Measurements from ENCODE around the gene FOXL3. TPM values are rescaled to one million over a fixed set of nuclear protein-coding genes. Genes with fewer than 3 reads are reported as not detected.
"Not testable (repeated sequence)": the region's sequence is repeated elsewhere in the genome, so short reads cannot be mapped to it uniquely, and the experiment has no call there.

FOXL3 gene
- total and polyA plus RNA-seq, 4 donors, result not detected

- H3K9me3 ChIP-seq (ENCODE audit: control insufficient read depth in 4 of 4, insufficient read depth in 3 of 4, low read length in 3 of 4), result peaks cover 0 to 2% (median 0%) of the 10 kb centered on the region in 4 donors
- H3K9ac ChIP-seq (ENCODE audit: insufficient read depth in 1 of 2, low read length in 2 of 2), result no peak overlapping the region
- no peak overlapping the region for H3K4me3 ChIP-seq
- WGBS, 2 donors, result 92 to 94% methylated on average over 11 of the region's 11 CpGs
- DNase-seq (no peak), ATAC-seq (ENCODE audit: insufficient read depth, low FRiP score) (no peak)
- no peak overlapping the region for H3K27ac ChIP-seq (ENCODE audit: low read depth in 1 of 2, low read length in 1 of 2)
- no peaks in the 10 kb centered on the region for H3K36me3 ChIP-seq (ENCODE audit: control insufficient read depth in 4 of 4, insufficient read depth in 4 of 4, low read length in 4 of 4)
- H3K27me3 ChIP-seq (ENCODE audit: control insufficient read depth in 3 of 3, insufficient read depth in 3 of 3, low read length in 2 of 3), result no peaks in the 10 kb centered on the region
- TF ChIP-seq, protein P1, sequence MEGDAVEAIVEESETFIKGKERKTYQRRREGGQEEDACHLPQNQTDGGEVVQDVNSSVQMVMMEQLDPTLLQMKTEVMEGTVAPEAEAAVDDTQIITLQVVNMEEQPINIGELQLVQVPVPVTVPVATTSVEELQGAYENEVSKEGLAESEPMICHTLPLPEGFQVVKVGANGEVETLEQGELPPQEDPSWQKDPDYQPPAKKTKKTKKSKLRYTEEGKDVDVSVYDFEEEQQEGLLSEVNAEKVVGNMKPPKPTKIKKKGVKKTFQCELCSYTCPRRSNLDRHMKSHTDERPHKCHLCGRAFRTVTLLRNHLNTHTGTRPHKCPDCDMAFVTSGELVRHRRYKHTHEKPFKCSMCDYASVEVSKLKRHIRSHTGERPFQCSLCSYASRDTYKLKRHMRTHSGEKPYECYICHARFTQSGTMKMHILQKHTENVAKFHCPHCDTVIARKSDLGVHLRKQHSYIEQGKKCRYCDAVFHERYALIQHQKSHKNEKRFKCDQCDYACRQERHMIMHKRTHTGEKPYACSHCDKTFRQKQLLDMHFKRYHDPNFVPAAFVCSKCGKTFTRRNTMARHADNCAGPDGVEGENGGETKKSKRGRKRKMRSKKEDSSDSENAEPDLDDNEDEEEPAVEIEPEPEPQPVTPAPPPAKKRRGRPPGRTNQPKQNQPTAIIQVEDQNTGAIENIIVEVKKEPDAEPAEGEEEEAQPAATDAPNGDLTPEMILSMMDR (IDR thresholded peaks at IDR 0.05; ENCODE audit: control extremely low read depth, extremely low read depth), result no peak
- peaks cover 0 to 19% (median 8%) of the 10 kb centered on the region in 5 donors for H3K4me1 ChIP-seq (ENCODE audit: control insufficient read depth in 5 of 5, insufficient read depth in 5 of 5, low read length in 5 of 5)
Observed at GRCh38 chr7:335358-336148, 45.6 kb downstream of the FOXL3 start.

- H3K27me3 ChIP-seq (ENCODE audit: control insufficient read depth in 3 of 3, insufficient read depth in 3 of 3, low read length in 2 of 3); H3K9me3 ChIP-seq (ENCODE audit: control insufficient read depth in 4 of 4, insufficient read depth in 3 of 4, low read length in 3 of 4); H3K9ac ChIP-seq (ENCODE audit: insufficient read depth in 1 of 2, low read length in 2 of 2); ATAC-seq (ENCODE audit: insufficient read depth, low FRiP score); DNase-seq; H3K27ac ChIP-seq (ENCODE audit: low read depth in 1 of 2, low read length in 1 of 2); H3K4me3 ChIP-seq; H3K36me3 ChIP-seq (ENCODE audit: control insufficient read depth in 4 of 4, insufficient read depth in 4 of 4, low read length in 4 of 4): not testable (repeated sequence)
- peaks cover 0 to 19% (median 8%) of the 10 kb centered on the region in 5 donors for H3K4me1 ChIP-seq (ENCODE audit: control insufficient read depth in 5 of 5, insufficient read depth in 5 of 5, low read length in 5 of 5)
- 94 to 95% methylated on average over 20 to 25 of the region's 25 CpGs for WGBS, 2 donors
Observed at GRCh38 chr7:336149-336533, 46.2 kb downstream of the FOXL3 start.

DNA sequence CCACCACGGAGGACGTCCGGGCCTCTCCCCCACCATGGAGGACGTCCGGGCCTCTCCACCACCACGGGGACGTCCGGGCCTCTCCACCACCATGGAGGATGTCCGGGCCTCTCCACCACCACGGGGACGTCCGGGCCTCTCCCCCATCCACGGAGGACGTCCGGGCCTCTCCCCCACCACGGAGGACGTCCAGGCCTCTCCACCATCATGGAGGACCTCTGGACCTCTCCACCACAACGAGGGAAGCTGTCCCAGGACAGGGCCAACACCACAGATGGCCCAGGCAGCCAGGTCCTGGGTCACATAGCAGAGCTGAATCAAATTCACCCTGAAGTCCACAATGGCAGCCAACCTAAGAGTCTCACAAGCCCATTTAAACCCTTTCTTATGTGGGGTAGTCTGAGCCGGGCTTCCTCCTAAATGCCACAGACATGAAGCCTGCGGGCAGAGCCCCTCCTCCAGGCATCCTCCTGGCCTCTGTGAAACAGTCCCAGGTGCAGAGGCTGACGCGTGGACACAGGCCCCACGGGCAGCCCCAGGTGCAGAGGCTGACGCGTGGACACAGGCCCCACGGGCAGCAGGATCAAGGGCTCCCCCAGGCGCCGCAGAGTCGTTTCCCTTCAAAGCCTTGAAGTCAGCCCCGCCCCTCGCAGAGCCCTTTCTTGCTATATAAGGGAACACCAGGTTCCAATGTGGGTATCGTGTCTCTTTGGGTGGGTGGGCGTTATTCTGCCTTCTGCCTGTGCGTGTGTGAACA is 47.0 kb downstream of the FOXL3 start:
- Histone ChIP-seq H3K9ac (ENCODE audit: insufficient read depth in 1 of 2, low read length in 2 of 2) (no peak overlapping the region), H3K9me3 (ENCODE audit: control insufficient read depth in 4 of 4, insufficient read depth in 3 of 4, low read length in 3 of 4) (peaks cover 0 to 2% (median 0%) of the 10 kb centered on the region in 4 donors), H3K4me3 (no peak overlapping the region), H3K27me3 (ENCODE audit: control insufficient read depth in 3 of 3, insufficient read depth in 3 of 3, low read length in 2 of 3) (no peaks in the 10 kb centered on the region), H3K27ac (ENCODE audit: low read depth in 1 of 2, low read length in 1 of 2) (no peak overlapping the region), H3K4me1 (ENCODE audit: control insufficient read depth in 5 of 5, insufficient read depth in 5 of 5, low read length in 5 of 5) (peaks cover 0 to 19% (median 8%) of the 10 kb centered on the region in 5 donors), H3K36me3 (ENCODE audit: control insufficient read depth in 4 of 4, insufficient read depth in 4 of 4, low read length in 4 of 4) (no peaks in the 10 kb centered on the region)
- TF ChIP-seq, protein P1 (IDR thresholded peaks at IDR 0.05; ENCODE audit: control extremely low read depth, extremely low read depth), result no peak
- DNase-seq (no peak), ATAC-seq (ENCODE audit: insufficient read depth, low FRiP score) (no peak)
- WGBS, 2 donors, result 89 to 91% methylated on average over 34 of the region's 34 CpGs

DNA sequence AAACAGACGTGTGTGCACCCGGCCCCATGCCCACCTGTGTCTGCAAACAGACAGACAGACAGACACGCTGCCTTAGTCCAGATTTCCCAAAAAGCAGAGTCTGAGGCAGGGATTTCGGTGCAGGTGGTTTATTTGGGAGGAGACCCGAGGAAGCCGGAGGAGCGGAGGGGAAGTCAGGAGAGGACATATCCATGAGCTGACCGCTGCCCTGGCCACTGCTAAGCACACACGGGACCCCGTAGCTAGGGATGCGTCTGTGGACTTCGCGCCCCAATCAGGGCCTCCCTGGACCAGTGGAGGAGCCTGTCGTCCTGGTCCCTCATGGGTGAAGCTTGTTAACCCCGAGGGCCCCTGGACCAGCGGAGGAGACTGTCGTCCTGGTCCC is 47.6 kb downstream of the FOXL3 start:
- no peak for DNase-seq
- 90 to 91% methylated on average over 17 of the region's 17 CpGs for WGBS, 2 donors
- TF ChIP-seq, protein P1 (IDR thresholded peaks at IDR 0.05; ENCODE audit: control extremely low read depth, extremely low read depth), result no peak

More for the DNA sequence above, 47.6 kb downstream of the FOXL3 start:
- H3K4me1 ChIP-seq (ENCODE audit: control insufficient read depth in 5 of 5, insufficient read depth in 5 of 5, low read length in 5 of 5), result peaks cover 0 to 20% (median 8%) of the 10 kb centered on the region in 5 donors
- no peaks in the 10 kb centered on the region for H3K36me3 ChIP-seq (ENCODE audit: control insufficient read depth in 4 of 4, insufficient read depth in 4 of 4, low read length in 4 of 4)
- no peak overlapping the region for H3K4me3 ChIP-seq
- no peak for ATAC-seq (ENCODE audit: insufficient read depth, low FRiP score)
- H3K27ac ChIP-seq (ENCODE audit: low read depth in 1 of 2, low read length in 1 of 2), result no peak overlapping the region
- peaks cover 0 to 2% (median 0%) of the 10 kb centered on the region in 4 donors for H3K9me3 ChIP-seq (ENCODE audit: control insufficient read depth in 4 of 4, insufficient read depth in 3 of 4, low read length in 3 of 4)
- H3K9ac ChIP-seq (ENCODE audit: insufficient read depth in 1 of 2, low read length in 2 of 2), result no peak overlapping the region
- H3K27me3 ChIP-seq (ENCODE audit: control insufficient read depth in 3 of 3, insufficient read depth in 3 of 3, low read length in 2 of 3), result no peaks in the 10 kb centered on the region
